GM19452 (cell line): Measurements from ENCODE around the gene MRPL2.
"Not testable (repeated sequence)": the region's sequence is repeated elsewhere in the genome, so short reads cannot be mapped to it uniquely, and the experiment has no call there.

Experiments used
- ATAC-seq: cut with Tn5 transposase; IDR thresholded peaks from one replicate; pipeline ENCODE4 v1.9.1; 2021; ENCODE audit not compliant: unreplicated experiment

Gene MRPL2

GRCh38 chr6:43082806-43083655 is 23.8 kb upstream of the MRPL2 start:
- no peak for ATAC-seq

GRCh38 chr6:43081922-43082321 is 22.7 kb upstream of the MRPL2 start:
- not testable (repeated sequence) for ATAC-seq

- no peak for ATAC-seq
Observed at GRCh38 chr6:43081043-43081442, 21.8 kb upstream of the MRPL2 start.

- no peak for ATAC-seq
Observed at GRCh38 chr6:43078691-43079090, 19.5 kb upstream of the MRPL2 start.

GRCh38 chr6:43077981-43078511 is 18.8 kb upstream of the MRPL2 start:
- ATAC-seq = no peak

- ATAC-seq = no peak
Observed at GRCh38 chr6:43077333-43077809, 18.1 kb upstream of the MRPL2 start.

GRCh38 chr6:43076464-43077332 is 17.5 kb upstream of the MRPL2 start:
- no peak for ATAC-seq

- ATAC-seq = no peak
Observed at GRCh38 chr6:43075670-43076463, 16.6 kb upstream of the MRPL2 start, which contains the start of gene PTK7. PTK7 (plus strand) TSS chr6:43076314; CDS start chr6:43076489, 175 bp downstream.

GRCh38 chr6:43074847-43075669 is 15.8 kb upstream of the MRPL2 start:
- no peak for ATAC-seq

GRCh38 chr6:43070028-43070632 is 10.9 kb upstream of the MRPL2 start:
- no peak for ATAC-seq

GRCh38 chr6:43062818-43063217 is 3.6 kb upstream of the MRPL2 start:
- ATAC-seq = no peak

- no peak for ATAC-seq
Observed at GRCh38 chr6:43061861-43062260, 2.6 kb upstream of the MRPL2 start.

GRCh38 chr6:43060755-43061633 is 1.8 kb upstream of the MRPL2 start:
- no peak for ATAC-seq

GRCh38 chr6:43060034-43060754 is 960 bp upstream of the MRPL2 start:
- ATAC-seq = no peak

- ATAC-seq = no peak
Observed at GRCh38 chr6:43058531-43058930, 703 bp downstream of the MRPL2 start.

- no peak for ATAC-seq
Observed at GRCh38 chr6:43055966-43056365, 3.3 kb downstream of the MRPL2 start.

GRCh38 chr6:43054206-43054943 is 4.9 kb downstream of the MRPL2 start:
- ATAC-seq = no peak
